LNCaP clone FGC (cell line): ENCODE data around the gene ROGDI.

ENCODE experiments used
- DNase-seq: peaks from one replicate; pipeline ENCODE4 v3.0.0-alpha.2; 2011; ENCODE audit warnings: low read depth
- H3K4me3 ChIP-seq: 2 replicates; pipeline ENCODE4 v1.5.1; 2011; ENCODE audit warnings: mild to moderate bottlenecking, low read depth, low read length, control low read depth
- CTCF ChIP-seq: IDR thresholded peaks from 2 replicates; pipeline ENCODE4 v1.5.1; 2012; ENCODE audit warnings: mild to moderate bottlenecking; ENCODE audit not compliant: control insufficient read depth, insufficient read depth; ENCODE audit errors: extremely low read depth

ROGDI gene

GRCh38 chr16:4766875-4767628 is 35.4 kb downstream of the ROGDI start, which contains the start of gene ZNF500:
Gene ZNF500 (minus strand): TSS chr16:4767162. CDS start chr16:4765978, 1,184 bp downstream.
- TF ChIP-seq CTCF: no peak
- DNase-seq: peak; percentile 92
- peak within 1 kb of the TSS; percentile 99 for H3K4me3 ChIP-seq

GRCh38 chr16:4765511-4766474 is 36.6 kb downstream of the ROGDI start:
- DNase-seq: no peak
- no peak for TF ChIP-seq CTCF
- peak overlapping the region; percentile 99 for H3K4me3 ChIP-seq

GRCh38 chr16:4763791-4764190 is 38.6 kb downstream of the ROGDI start:
- no peak overlapping the region for H3K4me3 ChIP-seq
- no peak for TF ChIP-seq CTCF
- DNase-seq: no peak

- no peak overlapping the region for H3K4me3 ChIP-seq
- no peak for TF ChIP-seq CTCF
- no peak for DNase-seq
Measured at GRCh38 chr16:4762205-4762604, 40.2 kb downstream of the ROGDI start.

- TF ChIP-seq CTCF: no peak
- H3K4me3 ChIP-seq: no peak overlapping the region
- DNase-seq: no peak
Measured at GRCh38 chr16:4760221-4760910, 42.1 kb downstream of the ROGDI start.

GRCh38 chr16:4755687-4756086 is 46.7 kb downstream of the ROGDI start:
- TF ChIP-seq CTCF: no peak
- DNase-seq: no peak
- H3K4me3 ChIP-seq: no peak overlapping the region
